Measurements from ENCODE around the gene KSR1. TPM values are rescaled to one million over a fixed set of nuclear protein-coding genes. Genes with fewer than 3 reads are reported as not detected.

KSR1 gene
- total RNA-seq, 3 donors from 2014 or later = 14.1 to 36.4 (median 24.0) TPM

DNA sequence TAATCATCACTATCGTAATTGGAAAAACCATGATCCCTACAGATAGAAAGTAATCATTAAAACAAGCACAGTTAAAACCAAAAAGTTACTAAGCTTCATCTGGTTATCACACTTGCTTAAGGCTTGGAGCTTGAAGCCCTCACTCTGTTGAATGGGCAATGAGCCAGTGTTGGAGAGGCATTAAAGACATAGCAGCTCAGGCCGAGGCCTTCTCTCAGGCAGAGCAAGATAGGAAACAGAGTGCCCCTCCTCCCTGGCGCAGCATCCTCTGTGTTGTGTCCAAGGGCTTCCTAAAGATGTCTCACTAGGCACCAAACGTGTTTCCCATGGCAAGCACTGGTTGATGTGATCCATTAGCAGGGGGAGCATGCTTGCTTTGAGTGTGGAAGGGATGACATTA is 139.8 kb downstream of the KSR1 start:
- intact Hi-C loops (cut with DNase I; ENCODE audit: low total_unique reads) = no loop called here
- Histone ChIP-seq H3K27ac (no peak overlapping the region), H3K9me3 (no peaks in the 10 kb centered on the region), H3K27me3 (no peaks in the 10 kb centered on the region), H3K36me3 (peaks cover 3% of the 10 kb centered on the region), H3K4me3 (no peak overlapping the region), H3K4me1 (no peaks in the 10 kb centered on the region)
- no peak for TF ChIP-seq POLR2A (IDR thresholded peaks at IDR 0.05)
- TF ChIP-seq, protein P1, sequence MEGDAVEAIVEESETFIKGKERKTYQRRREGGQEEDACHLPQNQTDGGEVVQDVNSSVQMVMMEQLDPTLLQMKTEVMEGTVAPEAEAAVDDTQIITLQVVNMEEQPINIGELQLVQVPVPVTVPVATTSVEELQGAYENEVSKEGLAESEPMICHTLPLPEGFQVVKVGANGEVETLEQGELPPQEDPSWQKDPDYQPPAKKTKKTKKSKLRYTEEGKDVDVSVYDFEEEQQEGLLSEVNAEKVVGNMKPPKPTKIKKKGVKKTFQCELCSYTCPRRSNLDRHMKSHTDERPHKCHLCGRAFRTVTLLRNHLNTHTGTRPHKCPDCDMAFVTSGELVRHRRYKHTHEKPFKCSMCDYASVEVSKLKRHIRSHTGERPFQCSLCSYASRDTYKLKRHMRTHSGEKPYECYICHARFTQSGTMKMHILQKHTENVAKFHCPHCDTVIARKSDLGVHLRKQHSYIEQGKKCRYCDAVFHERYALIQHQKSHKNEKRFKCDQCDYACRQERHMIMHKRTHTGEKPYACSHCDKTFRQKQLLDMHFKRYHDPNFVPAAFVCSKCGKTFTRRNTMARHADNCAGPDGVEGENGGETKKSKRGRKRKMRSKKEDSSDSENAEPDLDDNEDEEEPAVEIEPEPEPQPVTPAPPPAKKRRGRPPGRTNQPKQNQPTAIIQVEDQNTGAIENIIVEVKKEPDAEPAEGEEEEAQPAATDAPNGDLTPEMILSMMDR (IDR thresholded peaks at IDR 0.05) = no peak
- no peak for TF ChIP-seq POLR2AphosphoS5 (IDR thresholded peaks at IDR 0.05)
- no peak for DNase-seq (ENCODE audit: low spot score in 2 of 2)

DNA sequence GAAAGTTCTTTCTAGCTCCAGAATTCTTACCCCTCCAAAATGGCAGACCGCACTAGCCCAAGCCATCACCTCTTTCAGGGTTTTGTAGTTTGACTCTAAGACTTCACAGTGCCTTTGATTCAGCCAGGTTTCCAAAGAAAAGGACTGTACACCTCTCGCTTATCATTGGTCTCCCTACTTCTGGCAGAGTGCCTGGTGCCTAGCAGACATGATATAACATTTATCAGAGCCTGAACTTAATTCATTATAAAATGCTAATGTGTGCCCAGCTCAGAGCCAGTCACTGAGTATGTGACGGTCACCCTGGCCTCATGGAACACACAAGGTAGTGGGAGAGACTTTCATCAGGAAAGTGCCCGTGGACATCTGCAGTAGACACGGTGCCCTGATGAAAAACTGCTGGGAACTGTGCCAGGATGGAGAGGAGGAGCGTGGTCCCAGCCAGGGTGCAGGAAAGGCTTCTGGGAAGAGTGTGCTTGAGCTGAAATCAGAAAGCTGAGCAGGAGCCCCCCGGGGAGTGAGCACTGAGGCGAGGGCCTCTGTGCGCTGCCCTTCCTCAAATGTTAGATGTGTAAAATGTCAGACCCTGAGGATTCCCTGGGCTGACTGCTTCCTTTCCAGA is 140.4 kb downstream of the KSR1 start:
- Histone ChIP-seq H3K4me3 (no peak overlapping the region), H3K4me1 (no peaks in the 10 kb centered on the region), H3K27ac (no peak overlapping the region), H3K36me3 (peaks cover 3% of the 10 kb centered on the region), H3K9me3 (no peaks in the 10 kb centered on the region), H3K27me3 (no peaks in the 10 kb centered on the region)
- intact Hi-C loops (cut with DNase I; ENCODE audit: low total_unique reads) = no loop called here
- no peak for DNase-seq (ENCODE audit: low spot score in 2 of 2)
- TF ChIP-seq, protein P1 (IDR thresholded peaks at IDR 0.05) = no peak
- TF ChIP-seq POLR2A (IDR thresholded peaks at IDR 0.05) (no peak), POLR2AphosphoS5 (IDR thresholded peaks at IDR 0.05) (no peak)

DNA sequence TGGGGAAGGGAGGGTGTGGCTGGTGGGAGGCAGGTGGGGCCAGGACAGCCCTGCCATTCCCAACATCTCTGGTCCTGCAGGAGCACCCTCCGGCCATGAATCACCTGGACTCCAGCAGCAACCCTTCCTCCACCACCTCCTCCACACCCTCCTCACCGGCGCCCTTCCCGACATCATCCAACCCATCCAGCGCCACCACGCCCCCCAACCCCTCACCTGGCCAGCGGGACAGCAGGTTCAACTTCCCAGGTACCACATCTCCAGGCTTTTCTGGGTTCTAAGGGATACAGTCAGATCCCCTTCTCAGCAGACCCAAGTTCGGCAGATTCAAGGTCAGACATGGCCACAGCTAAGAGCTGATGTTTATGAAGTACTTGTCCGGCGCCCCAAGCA is 140.9 kb downstream of the KSR1 start:
- intact Hi-C loops (cut with DNase I; ENCODE audit: low total_unique reads) = no loop called here
- Histone ChIP-seq H3K4me1 (no peaks in the 10 kb centered on the region), H3K36me3 (peaks cover 3% of the 10 kb centered on the region), H3K27me3 (no peaks in the 10 kb centered on the region), H3K9me3 (no peaks in the 10 kb centered on the region), H3K4me3 (no peak overlapping the region), H3K27ac (no peak overlapping the region)
- no peak for DNase-seq (ENCODE audit: low spot score in 2 of 2)
- TF ChIP-seq, protein P1 (IDR thresholded peaks at IDR 0.05) = no peak
- TF ChIP-seq POLR2AphosphoS5 (IDR thresholded peaks at IDR 0.05) (no peak), POLR2A (IDR thresholded peaks at IDR 0.05) (no peak)

DNA sequence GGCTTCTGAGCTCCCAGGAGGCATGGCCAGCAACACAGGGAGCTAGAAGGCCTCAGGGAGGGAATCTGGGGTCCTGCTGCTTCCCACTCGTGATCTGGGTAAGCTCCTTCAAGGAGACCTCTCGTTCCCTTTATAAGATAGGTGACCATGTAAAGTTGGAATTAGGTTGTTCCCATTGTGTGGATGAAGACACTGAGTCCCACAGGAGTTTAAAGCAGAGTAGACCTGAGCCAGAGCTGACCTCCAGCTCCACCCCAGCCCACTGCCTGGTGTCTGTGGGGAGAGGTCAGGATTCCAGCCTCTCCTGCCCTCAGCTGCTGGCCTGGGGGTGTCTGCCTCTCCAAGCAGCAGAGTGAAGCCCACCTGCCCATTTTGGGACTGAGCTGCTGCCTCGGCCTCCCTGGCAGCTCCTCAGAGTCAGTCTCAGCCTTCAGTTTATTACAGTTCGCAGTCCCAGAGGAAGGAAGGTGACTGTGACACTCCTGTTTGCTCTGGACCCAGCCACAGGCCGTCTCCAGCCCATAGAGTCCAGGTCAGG is 141.6 kb downstream of the KSR1 start:
- peaks cover 3% of the 10 kb centered on the region for H3K36me3 ChIP-seq
- H3K4me3 ChIP-seq = no peak overlapping the region
- no peaks in the 10 kb centered on the region for H3K4me1 ChIP-seq
- intact Hi-C loops (cut with DNase I; ENCODE audit: low total_unique reads) = no loop called here
- H3K9me3 ChIP-seq = no peaks in the 10 kb centered on the region
- TF ChIP-seq, protein P1 (IDR thresholded peaks at IDR 0.05) = no peak
- TF ChIP-seq POLR2A (IDR thresholded peaks at IDR 0.05) = no peak
- no peak for DNase-seq (ENCODE audit: low spot score in 2 of 2)
- no peak overlapping the region for H3K27ac ChIP-seq
- no peaks in the 10 kb centered on the region for H3K27me3 ChIP-seq

DNA sequence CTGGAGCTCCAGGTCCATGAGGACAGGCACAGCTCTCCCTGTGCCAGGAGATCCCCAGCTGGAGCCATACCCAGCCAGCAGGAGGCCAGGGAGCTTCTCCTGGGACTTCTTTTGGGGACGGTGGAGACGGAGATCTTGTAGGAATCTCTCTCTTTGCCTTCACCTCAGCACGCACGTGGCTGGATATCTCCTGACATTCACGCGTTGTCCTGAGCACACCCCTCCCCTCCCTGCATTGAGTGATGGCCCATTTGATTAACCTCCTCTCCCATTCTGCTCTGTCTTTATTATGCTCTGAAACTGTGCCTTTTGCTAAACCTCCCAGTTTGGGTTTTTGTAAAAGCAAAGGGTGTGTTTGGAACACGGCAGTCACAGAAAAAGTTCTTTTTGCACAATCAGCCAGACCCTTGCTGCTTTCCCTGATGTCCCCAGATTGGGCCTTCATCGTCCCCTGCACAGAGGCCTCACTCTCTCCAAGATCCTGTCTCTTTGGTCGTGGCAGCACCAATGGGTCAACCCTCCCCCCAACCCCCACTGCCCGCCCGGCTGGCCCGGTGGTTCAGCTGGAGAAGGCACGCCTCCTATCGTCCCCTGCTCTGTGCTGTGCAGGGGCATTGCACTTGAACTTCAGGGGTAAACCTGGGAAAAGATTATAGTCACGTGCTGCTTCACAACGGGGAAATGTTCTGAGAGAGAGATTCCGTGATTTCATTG is 142.2 kb downstream of the KSR1 start:
- Histone ChIP-seq H3K27ac (no peak overlapping the region), H3K4me3 (no peak overlapping the region), H3K9me3 (no peaks in the 10 kb centered on the region), H3K27me3 (no peaks in the 10 kb centered on the region), H3K36me3 (peaks cover 3% of the 10 kb centered on the region), H3K4me1 (no peaks in the 10 kb centered on the region)
- intact Hi-C loops (cut with DNase I; ENCODE audit: low total_unique reads) = no loop called here
- TF ChIP-seq POLR2A (IDR thresholded peaks at IDR 0.05) (no peak), POLR2AphosphoS5 (IDR thresholded peaks at IDR 0.05) (no peak)
- TF ChIP-seq, protein P1 (IDR thresholded peaks at IDR 0.05) = no peak
- DNase-seq (ENCODE audit: low spot score in 2 of 2) = no peak

Data from breast epithelium (tissue), 4 donors.